Nephron (organoid): ENCODE results near the gene RBMS2.
A peak's percentile ranks its signal among the peaks of the same experiment; 100 is the strongest.
"Not testable (repeated sequence)": the region's sequence is repeated elsewhere in the genome, so short reads cannot be mapped to it uniquely, and the experiment has no call there.

Source experiments
- H3K27ac Mint-ChIP-seq, 3 experiments: 2 replicates each; pipeline ENCODE4 v1.8.0; 2020; ENCODE audit warnings: mixed read lengths in 3 of 3, mild to moderate bottlenecking in 2 of 3, moderate library complexity in 1 of 3
- H3K27me3 Mint-ChIP-seq: 2 replicates; pipeline ENCODE4 v1.8.0; 2021; ENCODE audit warnings: low read depth, mild to moderate bottlenecking, moderate library complexity, mixed read lengths
- H3K36me3 Mint-ChIP-seq: 2 replicates; pipeline ENCODE4 v1.8.0; 2020; ENCODE audit warnings: low read depth, mixed read lengths
- H3K4me1 Mint-ChIP-seq: 2 replicates; pipeline ENCODE4 v1.8.0; 2020; ENCODE audit warnings: mixed read lengths
- H3K4me3 Mint-ChIP-seq, 3 experiments: 2 replicates each; pipeline ENCODE4 v1.8.0; 2020; ENCODE audit warnings: mild to moderate bottlenecking in 3 of 3, mixed read lengths in 3 of 3, moderate library complexity in 2 of 3
- H3K9me3 Mint-ChIP-seq: 2 replicates; pipeline ENCODE4 v1.8.0; 2020; ENCODE audit warnings: mixed read lengths
- CTCF ChIP-seq, 3 experiments: fragments of 200-600 bp; sonication (generic); IDR thresholded peaks; one replicate each; pipeline ENCODE4 v1.5.0; 2021; ENCODE audit warnings: antibody characterized with exemption in 3 of 3; ENCODE audit not compliant: unreplicated experiment in 3 of 3

The RBMS2 gene

GRCh38 chr12:56572288-56572687 lies 50.7 kb downstream of the RBMS2 start:
- no peak overlapping the region for H3K4me3 Mint-ChIP-seq
- H3K27ac Mint-ChIP-seq, result peak overlapping the region; percentile 30 to 51 (median 48)
- no peak for TF ChIP-seq CTCF (IDR thresholded peaks at IDR 0.05; ENCODE audit: unreplicated experiment in 3 of 3)
- no peaks in the 10 kb centered on the region for H3K9me3 Mint-ChIP-seq
- H3K4me1 Mint-ChIP-seq, result peaks cover 25% of the 10 kb centered on the region
- peaks cover 34% of the 10 kb centered on the region for H3K36me3 Mint-ChIP-seq
- H3K27me3 Mint-ChIP-seq, result no peaks in the 10 kb centered on the region

GRCh38 chr12:56574210-56574609 lies 52.6 kb downstream of the RBMS2 start:
- Mint-ChIP-seq H3K27me3 (no peaks in the 10 kb centered on the region), H3K4me1 (peaks cover 21% of the 10 kb centered on the region), H3K36me3 (peaks cover 27% of the 10 kb centered on the region), H3K9me3 (no peaks in the 10 kb centered on the region), H3K27ac (no peak overlapping the region), H3K4me3 (no peak overlapping the region)
- no peak for TF ChIP-seq CTCF (IDR thresholded peaks at IDR 0.05; ENCODE audit: unreplicated experiment in 3 of 3)

GRCh38 chr12:56577248-56577647 lies 55.6 kb downstream of the RBMS2 start:
- H3K4me3 Mint-ChIP-seq, H3K27me3 Mint-ChIP-seq, H3K4me1 Mint-ChIP-seq, H3K9me3 Mint-ChIP-seq, H3K27ac Mint-ChIP-seq: not testable (repeated sequence)
- peaks cover 15% of the 10 kb centered on the region for H3K36me3 Mint-ChIP-seq

GRCh38 chr12:56578983-56579546 lies 57.4 kb downstream of the RBMS2 start:
- peaks cover 11% of the 10 kb centered on the region for H3K36me3 Mint-ChIP-seq
- H3K27me3 Mint-ChIP-seq, result no peaks in the 10 kb centered on the region
- H3K9me3 Mint-ChIP-seq, result no peaks in the 10 kb centered on the region
- no peaks in the 10 kb centered on the region for H3K4me1 Mint-ChIP-seq
- TF ChIP-seq CTCF (IDR thresholded peaks at IDR 0.05; ENCODE audit: unreplicated experiment in 3 of 3), result no peak
- no peak overlapping the region for H3K27ac Mint-ChIP-seq
- no peak overlapping the region for H3K4me3 Mint-ChIP-seq

- Mint-ChIP-seq H3K27ac (no peak overlapping the region), H3K4me3 (no peak overlapping the region), H3K9me3 (no peaks in the 10 kb centered on the region), H3K4me1 (no peaks in the 10 kb centered on the region), H3K27me3 (no peaks in the 10 kb centered on the region), H3K36me3 (peaks cover 17% of the 10 kb centered on the region)
- no peak for TF ChIP-seq CTCF (IDR thresholded peaks at IDR 0.05; ENCODE audit: unreplicated experiment in 3 of 3)
Measured at GRCh38 chr12:56581418-56582145, 60.0 kb downstream of the RBMS2 start.

GRCh38 chr12:56585098-56585497 lies 63.5 kb downstream of the RBMS2 start:
- Mint-ChIP-seq H3K9me3 (no peaks in the 10 kb centered on the region), H3K4me1 (no peaks in the 10 kb centered on the region)
- TF ChIP-seq CTCF (IDR thresholded peaks at IDR 0.05; ENCODE audit: unreplicated experiment in 3 of 3), result no peak

More at GRCh38 chr12:56585098-56585497, 63.5 kb downstream of the RBMS2 start:
- no peak overlapping the region for H3K27ac Mint-ChIP-seq
- H3K4me3 Mint-ChIP-seq, result no peak overlapping the region
- no peaks in the 10 kb centered on the region for H3K27me3 Mint-ChIP-seq
- peaks cover 38% of the 10 kb centered on the region for H3K36me3 Mint-ChIP-seq
